Muscle of leg (tissue), 16 donors: ENCODE results near the gene DMXL2. TPM values are rescaled to one million over a fixed set of nuclear protein-coding genes. Genes with fewer than 3 reads are reported as not detected.
"Not testable (repeated sequence)": the region's sequence is repeated elsewhere in the genome, so short reads cannot be mapped to it uniquely, and the experiment has no call there.

Experiments
- DNase-seq: peaks from one replicate; pipeline ENCODE4 v3.0.0; 2013
- H3K27ac ChIP-seq: one replicate; pipeline ENCODE4 v1.5.1; 2013; ENCODE audit warnings: mild to moderate bottlenecking, low read length, control low read depth
- H3K27me3 ChIP-seq: one replicate; pipeline ENCODE4 v1.6.1; 2013; ENCODE audit warnings: low read length; ENCODE audit not compliant: control insufficient read depth, insufficient read depth
- H3K36me3 ChIP-seq: one replicate; pipeline ENCODE4 v1.6.1; 2013; ENCODE audit warnings: low read length; ENCODE audit not compliant: control insufficient read depth, insufficient read depth
- H3K4me1 ChIP-seq: one replicate; pipeline ENCODE4 v1.6.1; 2013; ENCODE audit warnings: low read length; ENCODE audit not compliant: control insufficient read depth, insufficient read depth
- H3K4me3 ChIP-seq: one replicate; pipeline ENCODE4 v1.5.1; 2013; ENCODE audit warnings: low read length, control low read depth
- H3K9me3 ChIP-seq: replicated peaks from 2 replicates; pipeline ENCODE4 v1.6.1; 2013; ENCODE audit warnings: low read depth, low read length; ENCODE audit not compliant: control insufficient read depth
- WGBS: methylation state at CpG from one replicate; pipeline ENCODE4 v1.1.5; 2013; ENCODE audit warnings: missing lambda C conversion rate; ENCODE audit not compliant: insufficient coverage; 5-methylcytosine and 5-hydroxymethylcytosine counted together
- long read RNA-seq, 11 donors: transcript quantifications; one replicate each; lab custom pipeline, GENCODE V29; 2026
- polyA plus RNA-seq, 8 donors: library from polyadenylated mRNA; unstranded; fragments of 120-200 nt; gene quantifications; one replicate each; pipeline versions ENCODE4 v1.2.1 to v1.2.3, GENCODE V29; 2013; ENCODE audit warnings: inconsistent platforms in 1 of 8, low replicate concordance in 1 of 8; ENCODE audit not compliant: insufficient read length in 8 of 8, insufficient read depth in 1 of 8
- total RNA-seq: library from RNA; stranded (reverse); fragments of 120-200 nt; gene quantifications from one replicate; pipeline ENCODE4 v1.2.4, GENCODE V29; 2013

DMXL2 gene
- total RNA-seq: 18.7 TPM
- 10 to 100 TPM; 13.9 to 27.0 (median 22.7) TPM for polyA plus RNA-seq
- long read RNA-seq, donor 1, partial matches to known transcripts: 0 of 1 reads
- long read RNA-seq, donor 1, other reads (novel, unspliced or antisense): 0 of 1 reads
- long read RNA-seq, donor 2: 0 reads
- long read RNA-seq, donor 3: 0 reads
- long read RNA-seq, donor 4: 0 reads
- long read RNA-seq, donor 5: 0 reads
- long read RNA-seq, donor 6: 0 reads
- long read RNA-seq, donor 7: 0 reads
- long read RNA-seq, donor 8: 0 reads
- long read RNA-seq, donor 9, partial matches to known transcripts: 0 of 1 reads
- long read RNA-seq, donor 9, other reads (novel, unspliced or antisense): 0 of 1 reads
- long read RNA-seq, donor 10, partial matches to known transcripts: 11 of 13 reads
- long read RNA-seq, donor 10, other reads (novel, unspliced or antisense): 0 of 13 reads
- long read RNA-seq, donor 11: 0 reads

- Histone ChIP-seq H3K4me1 (peaks cover 2% of the 10 kb centered on the region), H3K36me3 (no peaks in the 10 kb centered on the region), H3K27me3 (no peaks in the 10 kb centered on the region), H3K4me3 (peak within 1 kb of the TSS; percentile 91), H3K27ac (peak within 1 kb of the TSS; percentile 88), H3K9me3 (no peaks in the 10 kb centered on the region)
- DNase-seq: peak; percentile 94
- under 1% methylated on average over 72 of the region's 83 CpGs for WGBS
These were observed at the start of gene DMXL2 for GRCh38 chr15:51622604-51623370. DMXL2 (minus strand) TSS chr15:51622771; CDS start chr15:51622545, 226 bp downstream.

GRCh38 chr15:51672155-51672687 is 49.6 kb upstream of the DMXL2 start:
- H3K4me3 ChIP-seq: no peak overlapping the region
- 18% methylated on average over 1 of the region's 9 CpGs for WGBS
- no peaks in the 10 kb centered on the region for H3K9me3 ChIP-seq
- peaks cover 4% of the 10 kb centered on the region for H3K27me3 ChIP-seq
- no peak overlapping the region for H3K27ac ChIP-seq
- H3K4me1 ChIP-seq: no peaks in the 10 kb centered on the region
- peak; percentile 10 for DNase-seq
- H3K36me3 ChIP-seq: no peaks in the 10 kb centered on the region

- Histone ChIP-seq H3K4me3 (no peak overlapping the region), H3K27me3 (peaks cover 2% of the 10 kb centered on the region), H3K27ac (no peak overlapping the region), H3K36me3 (no peaks in the 10 kb centered on the region), H3K4me1 (no peaks in the 10 kb centered on the region), H3K9me3 (no peaks in the 10 kb centered on the region)
- DNase-seq: no peak
- no CpG with 5 or more reads among the region's 2 CpGs for WGBS
These were observed 46.8 kb upstream of the DMXL2 start for GRCh38 chr15:51669381-51669780.

- no peaks in the 10 kb centered on the region for H3K4me1 ChIP-seq
- H3K4me3 ChIP-seq: no peak overlapping the region
- no peak overlapping the region for H3K27ac ChIP-seq
- 49% methylated on average over 2 of the region's 5 CpGs for WGBS
- no peaks in the 10 kb centered on the region for H3K9me3 ChIP-seq
- peaks cover 2% of the 10 kb centered on the region for H3K27me3 ChIP-seq
- no peaks in the 10 kb centered on the region for H3K36me3 ChIP-seq
- DNase-seq: no peak
These were observed 45.9 kb upstream of the DMXL2 start for GRCh38 chr15:51668446-51668845.

GRCh38 chr15:51667478-51667877 is 44.9 kb upstream of the DMXL2 start:
- Histone ChIP-seq H3K27ac (no peak overlapping the region), H3K9me3 (no peaks in the 10 kb centered on the region), H3K4me3 (no peak overlapping the region), H3K36me3 (no peaks in the 10 kb centered on the region), H3K4me1 (no peaks in the 10 kb centered on the region), H3K27me3 (peaks cover 2% of the 10 kb centered on the region)
- WGBS: no CpG with 5 or more reads among the region's 6 CpGs
- DNase-seq: peak; percentile 10

GRCh38 chr15:51661072-51661471 is 38.5 kb upstream of the DMXL2 start:
- H3K27ac ChIP-seq: no peak overlapping the region
- no peaks in the 10 kb centered on the region for H3K9me3 ChIP-seq
- no peaks in the 10 kb centered on the region for H3K27me3 ChIP-seq
- no CpG with 5 or more reads among the region's 2 CpGs for WGBS
- no peaks in the 10 kb centered on the region for H3K4me1 ChIP-seq
- DNase-seq: no peak
- no peaks in the 10 kb centered on the region for H3K36me3 ChIP-seq
- H3K4me3 ChIP-seq: no peak overlapping the region

GRCh38 chr15:51658664-51659063 is 36.1 kb upstream of the DMXL2 start:
- Histone ChIP-seq H3K4me1 (no peaks in the 10 kb centered on the region), H3K27me3 (no peaks in the 10 kb centered on the region), H3K9me3 (no peaks in the 10 kb centered on the region), H3K27ac (no peak overlapping the region), H3K4me3 (no peak overlapping the region), H3K36me3 (no peaks in the 10 kb centered on the region)
- DNase-seq: no peak
- WGBS: no CpG with 5 or more reads among the region's 3 CpGs

- H3K4me1 ChIP-seq, H3K4me3 ChIP-seq, H3K27ac ChIP-seq, DNase-seq, H3K27me3 ChIP-seq, H3K36me3 ChIP-seq, H3K9me3 ChIP-seq: not testable (repeated sequence)
- WGBS: 94% methylated on average over 18 of the region's 24 CpGs
These were observed 33.0 kb upstream of the DMXL2 start for GRCh38 chr15:51655401-51656057.

- WGBS: 79% methylated on average over 3 of the region's 5 CpGs
- no peak for DNase-seq
- Histone ChIP-seq H3K9me3 (no peaks in the 10 kb centered on the region), H3K27ac (no peak overlapping the region), H3K4me1 (no peaks in the 10 kb centered on the region), H3K36me3 (no peaks in the 10 kb centered on the region), H3K27me3 (no peaks in the 10 kb centered on the region), H3K4me3 (no peak overlapping the region)
These were observed 29.6 kb upstream of the DMXL2 start for GRCh38 chr15:51652084-51652668.
